GM08714 (cell line): Measurements from ENCODE around the gene C12orf57.

ENCODE experiments used
- H3K4me3 ChIP-seq: fragments of 200-500 bp; sonication (Bioruptor generic); 2 replicates; pipeline ENCODE4 v1.5.1; 2014; ENCODE audit warnings: mild to moderate bottlenecking, low read length, inconsistent platforms
- ZNF274 ChIP-seq: IDR thresholded peaks from 2 replicates; pipeline ENCODE4 v1.6.1; 2012; ENCODE audit warnings: mild to moderate bottlenecking, low read depth, low read length

The C12orf57 gene

DNA sequence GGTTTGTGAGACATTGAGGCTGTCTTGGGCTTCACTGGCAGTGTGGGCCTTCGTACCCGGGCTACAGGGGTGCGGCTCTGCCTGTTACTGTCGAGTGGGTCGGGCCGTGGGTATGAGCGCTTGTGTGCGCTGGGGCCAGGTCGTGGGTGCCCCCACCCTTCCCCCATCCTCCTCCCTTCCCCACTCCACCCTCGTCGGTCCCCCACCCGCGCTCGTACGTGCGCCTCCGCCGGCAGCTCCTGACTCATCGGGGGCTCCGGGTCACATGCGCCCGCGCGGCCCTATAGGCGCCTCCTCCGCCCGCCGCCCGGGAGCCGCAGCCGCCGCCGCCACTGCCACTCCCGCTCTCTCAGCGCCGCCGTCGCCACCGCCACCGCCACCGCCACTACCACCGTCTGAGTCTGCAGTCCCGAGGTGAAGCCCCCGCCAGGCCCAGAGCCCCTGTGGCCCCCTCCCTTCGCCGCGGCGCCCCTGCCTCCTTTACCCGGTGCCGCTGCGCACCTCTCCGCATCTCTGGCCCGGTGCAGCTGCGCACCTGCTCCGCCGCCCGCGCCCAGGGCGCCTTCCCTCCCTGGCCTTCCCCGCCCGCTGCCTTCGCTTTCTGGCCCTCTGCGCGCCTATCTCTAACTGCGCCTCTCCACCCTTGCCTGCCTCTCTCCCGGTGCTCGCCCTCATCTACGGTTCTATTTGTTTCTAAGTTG, 29.4 kb upstream of the C12orf57 start, which contains the start of gene ENO2:
ENO2 (plus strand) TSS at position 335 of the 701 bp plus-strand sequence. CDS start 1,253 bp downstream, outside the sequence.
- H3K4me3 ChIP-seq: peak within 1 kb of the TSS; percentile 69
- no peak for TF ChIP-seq ZNF274

DNA sequence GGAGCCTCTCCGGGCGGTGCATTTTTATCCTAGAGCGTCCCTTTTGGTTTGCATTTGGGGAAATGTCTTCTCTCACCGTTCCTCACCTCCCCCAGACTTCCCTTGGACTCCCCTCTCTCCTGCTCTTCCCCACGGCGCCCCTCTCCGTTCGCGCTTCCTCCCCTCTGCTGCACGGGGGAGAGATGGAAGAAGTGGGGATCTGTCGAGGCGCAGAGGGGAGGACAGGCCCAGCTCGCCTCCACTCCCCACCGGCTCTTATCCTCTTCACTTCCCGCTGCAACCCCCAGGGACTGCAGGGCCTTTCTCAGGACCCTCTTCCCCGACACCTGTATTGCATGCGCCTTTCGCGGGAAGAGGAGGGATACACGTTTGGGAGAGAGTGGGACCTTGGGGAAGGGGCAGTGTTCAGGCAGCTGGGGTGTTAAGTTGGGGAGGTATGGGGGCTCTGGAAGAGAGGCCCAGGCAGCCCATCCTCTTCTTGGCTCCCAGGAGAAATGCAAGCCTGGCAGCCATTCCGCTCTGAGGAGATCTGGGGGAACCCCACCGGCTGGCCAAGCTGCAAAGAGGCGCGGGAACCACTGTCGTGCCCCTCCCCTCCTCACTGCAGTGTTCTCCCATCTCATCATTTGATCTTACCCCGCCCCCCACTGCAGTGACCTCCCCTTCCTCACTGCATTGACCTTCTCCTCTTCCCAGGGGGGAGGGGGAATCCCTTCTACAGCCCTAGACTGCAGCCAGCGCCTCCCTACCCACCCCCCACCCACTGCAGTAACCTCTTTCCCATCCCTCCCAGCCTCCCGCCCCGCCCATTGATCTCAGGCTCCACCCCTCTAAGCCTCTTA, 28.7 kb upstream of the C12orf57 start:
- peak overlapping the region; percentile 69 for H3K4me3 ChIP-seq
- no peak for TF ChIP-seq ZNF274

DNA sequence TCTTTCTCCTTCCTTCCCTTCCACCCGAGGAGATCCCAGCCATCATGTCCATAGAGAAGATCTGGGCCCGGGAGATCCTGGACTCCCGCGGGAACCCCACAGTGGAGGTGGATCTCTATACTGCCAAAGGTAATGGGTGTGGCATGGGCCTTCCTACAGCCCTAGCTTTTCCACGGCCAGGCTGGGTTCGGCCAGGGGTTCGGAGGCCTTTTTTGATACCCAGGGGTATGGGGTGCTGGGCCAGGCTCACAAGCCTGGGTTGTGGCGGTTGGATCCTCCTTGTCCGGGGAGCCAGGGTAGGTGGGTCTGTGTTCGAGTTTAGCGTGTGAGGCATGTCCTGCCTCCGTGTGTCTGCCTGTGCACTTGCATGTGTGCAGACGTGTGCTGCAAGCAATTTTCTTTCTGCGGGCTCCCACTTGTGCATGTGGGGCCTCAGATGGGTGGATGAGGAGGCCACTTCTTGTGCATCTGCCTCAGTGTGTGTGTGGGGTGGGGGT, 28.0 kb upstream of the C12orf57 start:
- TF ChIP-seq ZNF274: no peak
- no peak overlapping the region for H3K4me3 ChIP-seq

GRCh38 chr12:6916426-6917200, 27.2 kb upstream of the C12orf57 start:
- TF ChIP-seq ZNF274: no peak
- no peak overlapping the region for H3K4me3 ChIP-seq

DNA sequence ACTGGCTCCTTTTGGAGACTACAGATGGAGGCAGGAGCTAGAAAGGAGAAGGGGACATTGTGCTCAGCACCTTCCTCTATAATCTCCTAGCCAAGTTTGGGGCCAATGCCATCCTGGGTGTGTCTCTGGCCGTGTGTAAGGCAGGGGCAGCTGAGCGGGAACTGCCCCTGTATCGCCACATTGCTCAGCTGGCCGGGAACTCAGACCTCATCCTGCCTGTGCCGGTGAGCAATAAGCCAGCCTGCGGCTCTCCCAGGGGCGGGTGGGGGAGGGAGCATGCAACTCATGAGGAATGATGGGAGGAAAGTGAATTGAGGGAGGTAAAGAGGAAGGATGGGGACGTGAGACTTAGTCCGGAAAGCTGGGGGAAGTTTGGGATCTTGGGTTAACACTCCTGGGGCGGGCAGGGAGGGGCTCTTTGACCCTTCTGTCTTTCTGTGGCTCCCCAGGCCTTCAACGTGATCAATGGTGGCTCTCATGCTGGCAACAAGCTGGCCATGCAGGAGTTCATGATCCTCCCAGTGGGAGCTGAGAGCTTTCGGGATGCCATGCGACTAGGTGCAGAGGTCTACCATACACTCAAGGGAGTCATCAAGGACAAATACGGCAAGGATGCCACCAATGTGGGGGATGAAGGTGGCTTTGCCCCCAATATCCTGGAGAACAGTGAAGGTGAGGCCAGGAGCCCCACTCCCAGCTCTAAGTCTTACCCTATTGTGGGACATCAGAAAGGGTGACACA, 26.2 kb upstream of the C12orf57 start:
- no peak for TF ChIP-seq ZNF274
- no peak overlapping the region for H3K4me3 ChIP-seq

GRCh38 chr12:6919588-6919987, 24.2 kb upstream of the C12orf57 start:
- H3K4me3 ChIP-seq: no peak overlapping the region

GRCh38 chr12:6921539-6921938, 22.3 kb upstream of the C12orf57 start:
- TF ChIP-seq ZNF274: no peak
- no peak overlapping the region for H3K4me3 ChIP-seq

More at GRCh38 chr12:6919588-6919987, 24.2 kb upstream of the C12orf57 start:
- TF ChIP-seq ZNF274: no peak

GRCh38 chr12:6921996-6922946, 21.6 kb upstream of the C12orf57 start:
- no peak for TF ChIP-seq ZNF274
- no peak overlapping the region; the same call in 1 of the 2 replicates for H3K4me3 ChIP-seq

DNA sequence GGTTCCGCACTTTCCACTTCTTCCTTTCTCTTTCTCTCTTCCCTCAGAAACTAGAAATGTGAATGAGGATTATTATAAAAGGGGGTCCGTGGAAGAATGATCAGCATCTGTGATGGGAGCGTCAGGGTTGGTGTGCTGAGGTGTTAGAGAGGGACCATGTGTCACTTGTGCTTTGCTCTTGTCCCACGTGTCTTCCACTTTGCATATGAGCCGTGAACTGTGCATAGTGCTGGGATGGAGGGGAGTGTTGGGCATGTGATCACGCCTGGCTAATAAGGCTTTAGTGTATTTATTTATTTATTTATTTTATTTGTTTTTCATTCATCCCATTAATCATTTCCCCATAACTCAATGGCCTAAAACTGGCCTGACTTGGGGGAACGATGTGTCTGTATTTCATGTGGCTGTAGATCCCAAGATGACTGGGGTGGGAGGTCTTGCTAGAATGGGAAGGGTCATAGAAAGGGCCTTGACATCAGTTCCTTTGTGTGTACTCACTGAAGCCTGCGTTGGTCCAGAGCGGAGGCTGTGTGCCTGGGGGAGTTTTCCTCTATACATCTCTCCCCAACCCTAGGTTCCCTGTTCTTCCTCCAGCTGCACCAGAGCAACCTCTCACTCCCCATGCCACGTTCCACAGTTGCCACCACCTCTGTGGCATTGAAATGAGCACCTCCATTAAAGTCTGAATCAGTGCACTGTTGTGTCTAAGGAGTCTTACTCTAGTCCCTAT, 20.7 kb upstream of the C12orf57 start:
- no peak overlapping the region for H3K4me3 ChIP-seq
- no peak for TF ChIP-seq ZNF274

- H3K4me3 ChIP-seq: no peak overlapping the region
- no peak for TF ChIP-seq ZNF274
Measured at GRCh38 chr12:6923851-6924250, 20.0 kb upstream of the C12orf57 start.

DNA sequence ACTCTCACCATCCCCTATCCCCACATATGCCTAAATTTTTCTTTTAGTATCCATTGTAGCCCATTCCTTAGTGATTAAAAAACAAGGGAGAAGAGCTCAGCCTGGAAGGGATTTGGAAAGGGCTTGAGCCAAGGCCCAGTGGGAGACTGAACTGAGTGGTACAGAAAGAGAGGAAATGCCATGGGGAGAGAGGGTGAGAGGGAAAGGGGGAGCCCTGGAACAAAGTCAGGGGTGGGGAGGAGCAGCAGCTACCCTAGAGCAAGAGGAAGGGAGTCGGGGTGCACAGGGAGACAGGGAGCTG, 18.6 kb upstream of the C12orf57 start:
- no peak overlapping the region for H3K4me3 ChIP-seq
- TF ChIP-seq ZNF274: no peak
